Transverse colon (tissue), 4 donors: ENCODE measurements around the gene KIAA0232.

Experiments
- EP300 ChIP-seq: sonication (generic); formaldehyde crosslinking; IDR thresholded peaks from one replicate; pipeline ENCODE4 v1.6.1; 2017; ENCODE audit warnings: antibody characterized with exemption, low read depth
- POLR2A ChIP-seq: fragments of 450-650 bp; IDR thresholded peaks from one replicate; pipeline ENCODE4 v1.6.1; 2016; ENCODE audit warnings: antibody characterized with exemption, mild to moderate bottlenecking, moderate library complexity
- POLR2AphosphoS5 ChIP-seq, 3 donors: sonication (generic); formaldehyde crosslinking; IDR thresholded peaks; one replicate each; pipeline ENCODE4 v1.6.1; 2016; ENCODE audit warnings: antibody characterized with exemption in 3 of 3
- TF ChIP-seq, protein P1 (sequence below), 5 experiments: fragments of 200-600 bp in 3 of 5; fragments of 450-650 bp in 2 of 5; sonication (generic) in 3 of 5; IDR thresholded peaks; 1 replicate in 2 of 5; 2 replicates in 3 of 5; pipeline ENCODE4 v1.5.1; 2016 to 2017; ENCODE audit warnings: antibody characterized with exemption in 5 of 5, inconsistent platforms in 3 of 5, mild to moderate bottlenecking in 2 of 5, moderate library complexity in 1 of 5

DNA sequence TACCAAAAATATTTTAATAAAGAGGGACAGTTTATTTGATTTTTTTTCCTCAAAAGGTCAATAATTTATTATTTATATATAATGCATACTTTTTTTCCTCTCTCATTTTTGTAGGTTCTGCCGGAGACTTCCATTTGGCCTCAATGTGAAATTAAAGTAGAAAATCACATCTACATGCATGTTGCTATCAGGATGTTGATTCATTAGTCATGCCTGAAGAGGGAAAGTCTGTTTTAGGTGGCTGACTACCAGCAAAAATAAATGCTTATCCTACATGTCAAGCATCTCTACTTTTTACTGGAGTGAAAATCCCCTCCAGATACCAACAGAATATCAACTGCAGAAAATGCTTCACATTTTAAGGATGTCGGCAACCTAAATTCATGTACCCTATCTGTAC is 41.5 kb downstream of the KIAA0232 start:
- TF ChIP-seq, protein P1, sequence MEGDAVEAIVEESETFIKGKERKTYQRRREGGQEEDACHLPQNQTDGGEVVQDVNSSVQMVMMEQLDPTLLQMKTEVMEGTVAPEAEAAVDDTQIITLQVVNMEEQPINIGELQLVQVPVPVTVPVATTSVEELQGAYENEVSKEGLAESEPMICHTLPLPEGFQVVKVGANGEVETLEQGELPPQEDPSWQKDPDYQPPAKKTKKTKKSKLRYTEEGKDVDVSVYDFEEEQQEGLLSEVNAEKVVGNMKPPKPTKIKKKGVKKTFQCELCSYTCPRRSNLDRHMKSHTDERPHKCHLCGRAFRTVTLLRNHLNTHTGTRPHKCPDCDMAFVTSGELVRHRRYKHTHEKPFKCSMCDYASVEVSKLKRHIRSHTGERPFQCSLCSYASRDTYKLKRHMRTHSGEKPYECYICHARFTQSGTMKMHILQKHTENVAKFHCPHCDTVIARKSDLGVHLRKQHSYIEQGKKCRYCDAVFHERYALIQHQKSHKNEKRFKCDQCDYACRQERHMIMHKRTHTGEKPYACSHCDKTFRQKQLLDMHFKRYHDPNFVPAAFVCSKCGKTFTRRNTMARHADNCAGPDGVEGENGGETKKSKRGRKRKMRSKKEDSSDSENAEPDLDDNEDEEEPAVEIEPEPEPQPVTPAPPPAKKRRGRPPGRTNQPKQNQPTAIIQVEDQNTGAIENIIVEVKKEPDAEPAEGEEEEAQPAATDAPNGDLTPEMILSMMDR (IDR thresholded peaks at IDR 0.05): no peak
- TF ChIP-seq EP300: no peak
- TF ChIP-seq POLR2A: no peak
- no peak for TF ChIP-seq POLR2AphosphoS5 (IDR thresholded peaks at IDR 0.05)
